ENCODE measurements around the gene DYNC1I1.

Gene DYNC1I1

DNA sequence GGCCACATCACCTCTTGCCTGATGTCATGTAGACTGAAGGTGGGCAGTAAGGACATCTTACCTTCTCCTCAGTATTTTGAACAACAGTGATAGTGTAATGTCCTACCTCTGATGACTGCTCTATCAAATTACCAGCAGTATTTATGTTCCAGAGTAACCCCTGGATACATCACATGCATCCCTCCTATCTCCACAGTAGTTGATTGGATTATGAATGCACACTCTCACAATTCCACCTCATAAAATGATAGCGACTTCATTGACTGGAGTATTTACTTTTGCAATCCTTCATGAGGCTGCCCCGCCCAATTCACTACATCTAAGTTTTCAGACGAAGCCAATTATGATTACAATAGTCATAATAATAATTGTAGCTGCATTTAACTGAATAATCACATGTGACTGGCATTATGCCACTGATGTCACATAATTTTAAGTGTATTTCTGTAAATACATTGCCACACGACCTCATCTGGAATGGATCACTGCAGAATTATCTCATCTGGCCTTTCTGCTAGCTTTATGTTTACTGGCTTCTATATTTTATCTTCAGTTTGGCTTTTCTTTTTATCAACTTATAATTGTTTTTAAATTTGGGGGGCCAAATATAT lies 280.6 kb downstream of the DYNC1I1 start:
- Histone ChIP-seq H3K9ac (ENCODE audit: low read depth in 1 of 2, low read length in 2 of 2) (no peak overlapping the region), H3K4me1 (ENCODE audit: control insufficient read depth in 1 of 2, insufficient read depth in 2 of 2, low read length in 2 of 2) (no peaks in the 10 kb centered on the region), H3K36me3 (ENCODE audit: control insufficient read depth in 1 of 2, insufficient read depth in 2 of 2, low read length in 2 of 2) (no peaks in the 10 kb centered on the region), H3K27me3 (ENCODE audit: control insufficient read depth in 1 of 2, insufficient read depth in 2 of 2, low read length in 2 of 2) (no peaks in the 10 kb centered on the region), H3K27ac (ENCODE audit: low read depth, low read length) (no peak overlapping the region), H3K9me3 (ENCODE audit: control insufficient read depth in 1 of 2, low read length in 2 of 2) (no peaks in the 10 kb centered on the region), H3K4me3 (ENCODE audit: low read depth in 1 of 2, low read length in 2 of 2) (no peak overlapping the region)

DNA sequence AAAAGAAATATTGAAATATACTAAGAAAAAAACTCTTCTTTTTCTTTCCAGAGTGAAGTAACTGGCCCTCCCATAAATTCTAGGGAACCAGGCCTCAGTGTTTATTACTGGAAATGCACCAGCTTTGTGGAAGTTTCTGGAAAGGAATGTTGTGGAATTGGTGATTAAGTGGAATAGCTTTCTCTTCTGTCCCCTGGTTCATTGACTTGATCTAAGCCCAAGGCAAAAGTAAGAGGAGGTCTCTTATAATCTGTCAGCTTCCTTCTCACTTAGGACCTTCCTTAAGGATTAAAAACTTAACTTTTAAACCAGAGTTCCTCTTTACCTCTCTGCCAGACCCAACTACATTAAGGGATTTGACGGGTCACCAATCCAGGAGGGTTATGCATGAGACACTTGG lies 283.4 kb downstream of the DYNC1I1 start:
- Histone ChIP-seq H3K27ac (ENCODE audit: low read depth, low read length) (no peak overlapping the region), H3K36me3 (ENCODE audit: control insufficient read depth in 1 of 2, insufficient read depth in 2 of 2, low read length in 2 of 2) (no peaks in the 10 kb centered on the region), H3K4me3 (ENCODE audit: low read depth in 1 of 2, low read length in 2 of 2) (no peak overlapping the region), H3K4me1 (ENCODE audit: control insufficient read depth in 1 of 2, insufficient read depth in 2 of 2, low read length in 2 of 2) (no peaks in the 10 kb centered on the region), H3K9me3 (ENCODE audit: control insufficient read depth in 1 of 2, low read length in 2 of 2) (no peaks in the 10 kb centered on the region), H3K9ac (ENCODE audit: low read depth in 1 of 2, low read length in 2 of 2) (no peak overlapping the region), H3K27me3 (ENCODE audit: control insufficient read depth in 1 of 2, insufficient read depth in 2 of 2, low read length in 2 of 2) (no peaks in the 10 kb centered on the region)

DNA sequence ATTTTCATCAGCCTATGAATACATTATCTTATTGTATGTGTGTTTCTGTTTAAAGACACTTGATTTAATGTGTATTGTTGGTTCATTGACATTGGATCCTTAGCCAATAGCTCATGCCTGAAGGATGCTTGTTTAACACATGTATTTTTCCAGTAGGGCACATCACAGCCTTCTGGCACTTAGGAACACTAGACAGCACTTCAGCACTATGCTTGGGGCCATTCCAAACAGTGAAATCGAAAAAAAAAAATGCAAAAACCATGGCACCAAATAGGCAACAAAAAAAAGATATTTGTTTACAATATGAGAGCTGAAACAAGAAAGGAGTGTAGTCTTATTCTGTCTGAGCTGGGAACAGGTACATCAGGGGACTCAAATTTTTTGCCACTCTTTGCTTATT lies 286.7 kb downstream of the DYNC1I1 start:
- Histone ChIP-seq H3K9ac (ENCODE audit: low read depth in 1 of 2, low read length in 2 of 2) (no peak overlapping the region), H3K27me3 (ENCODE audit: control insufficient read depth in 1 of 2, insufficient read depth in 2 of 2, low read length in 2 of 2) (no peaks in the 10 kb centered on the region), H3K9me3 (ENCODE audit: control insufficient read depth in 1 of 2, low read length in 2 of 2) (no peaks in the 10 kb centered on the region), H3K36me3 (ENCODE audit: control insufficient read depth in 1 of 2, insufficient read depth in 2 of 2, low read length in 2 of 2) (no peaks in the 10 kb centered on the region), H3K4me1 (ENCODE audit: control insufficient read depth in 1 of 2, insufficient read depth in 2 of 2, low read length in 2 of 2) (no peaks in the 10 kb centered on the region), H3K4me3 (ENCODE audit: low read depth in 1 of 2, low read length in 2 of 2) (no peak overlapping the region), H3K27ac (ENCODE audit: low read depth, low read length) (no peak overlapping the region)

DNA sequence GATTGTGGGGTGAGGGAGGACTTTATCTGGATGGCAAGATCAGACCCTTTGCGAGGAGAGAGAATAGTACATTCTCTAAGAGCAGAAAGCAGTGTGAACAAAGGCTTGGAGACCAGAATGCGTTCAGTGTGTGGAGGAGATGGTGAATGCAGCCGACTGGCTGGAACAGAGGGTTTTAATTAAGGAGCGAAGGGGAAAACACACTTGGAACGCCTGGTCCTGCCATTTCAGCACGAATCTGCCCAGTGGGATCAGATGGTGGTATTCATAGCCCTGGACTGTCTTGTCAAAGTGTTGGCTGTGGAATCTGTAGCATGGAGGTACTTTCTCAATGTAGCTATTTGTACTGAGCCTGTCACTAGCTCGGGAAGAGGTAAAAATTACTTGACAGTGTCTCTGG lies 288.7 kb downstream of the DYNC1I1 start:
- H3K4me3 ChIP-seq (ENCODE audit: low read depth in 1 of 2, low read length in 2 of 2), result no peak overlapping the region
- H3K36me3 ChIP-seq (ENCODE audit: control insufficient read depth in 1 of 2, insufficient read depth in 2 of 2, low read length in 2 of 2), result no peaks in the 10 kb centered on the region
- no peak overlapping the region for H3K27ac ChIP-seq (ENCODE audit: low read depth, low read length)
- H3K4me1 ChIP-seq (ENCODE audit: control insufficient read depth in 1 of 2, insufficient read depth in 2 of 2, low read length in 2 of 2), result no peaks in the 10 kb centered on the region
- no peaks in the 10 kb centered on the region for H3K9me3 ChIP-seq (ENCODE audit: control insufficient read depth in 1 of 2, low read length in 2 of 2)
- H3K27me3 ChIP-seq (ENCODE audit: control insufficient read depth in 1 of 2, insufficient read depth in 2 of 2, low read length in 2 of 2), result no peaks in the 10 kb centered on the region
- H3K9ac ChIP-seq (ENCODE audit: low read depth in 1 of 2, low read length in 2 of 2), result no peak overlapping the region

DNA sequence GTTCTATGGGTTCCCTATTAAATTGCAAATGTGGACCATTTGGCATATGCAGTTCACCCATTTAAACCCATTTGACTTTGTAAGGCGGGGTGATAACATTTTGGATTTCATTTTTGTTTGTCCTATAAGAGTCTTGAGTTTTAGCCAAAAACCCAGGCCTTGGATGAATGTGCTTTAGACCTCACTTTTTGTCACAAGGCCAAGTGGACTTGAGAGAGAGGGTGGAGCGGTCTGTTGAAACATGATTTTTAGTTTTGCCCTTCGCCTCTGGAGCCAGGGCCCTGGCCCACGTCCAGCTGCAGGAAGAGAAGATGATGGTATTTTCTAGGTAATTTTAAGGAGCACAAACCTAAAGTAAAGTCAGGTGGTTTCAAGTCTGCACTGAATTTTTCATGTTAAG lies 289.5 kb downstream of the DYNC1I1 start:
- H3K36me3 ChIP-seq (ENCODE audit: control insufficient read depth in 1 of 2, insufficient read depth in 2 of 2, low read length in 2 of 2), result no peaks in the 10 kb centered on the region
- H3K9me3 ChIP-seq (ENCODE audit: control insufficient read depth in 1 of 2, low read length in 2 of 2), result no peaks in the 10 kb centered on the region
- no peaks in the 10 kb centered on the region for H3K4me1 ChIP-seq (ENCODE audit: control insufficient read depth in 1 of 2, insufficient read depth in 2 of 2, low read length in 2 of 2)
- no peak overlapping the region for H3K27ac ChIP-seq (ENCODE audit: low read depth, low read length)
- H3K9ac ChIP-seq (ENCODE audit: low read depth in 1 of 2, low read length in 2 of 2), result no peak overlapping the region
- no peak overlapping the region for H3K4me3 ChIP-seq (ENCODE audit: low read depth in 1 of 2, low read length in 2 of 2)
- no peaks in the 10 kb centered on the region for H3K27me3 ChIP-seq (ENCODE audit: control insufficient read depth in 1 of 2, insufficient read depth in 2 of 2, low read length in 2 of 2)

DNA sequence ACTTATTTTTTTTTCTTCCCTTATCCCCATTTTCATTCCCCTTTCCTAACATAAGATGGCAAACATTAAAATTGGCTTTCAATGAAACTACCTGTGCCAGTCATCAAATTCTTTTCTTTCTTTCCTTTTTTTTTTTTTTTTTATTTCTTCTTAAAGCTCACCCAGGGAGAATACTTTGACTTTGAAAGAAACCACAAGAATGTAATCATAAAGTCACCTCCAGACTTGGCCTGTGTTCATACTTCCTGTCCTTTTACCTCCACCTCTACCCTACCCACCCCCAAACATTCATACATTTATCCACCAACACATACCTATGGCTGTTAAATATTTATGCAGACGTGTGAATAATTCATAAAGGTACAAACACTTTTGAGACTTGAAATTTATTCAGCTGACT lies 295.0 kb downstream of the DYNC1I1 start:
- no peak overlapping the region for H3K9ac ChIP-seq (ENCODE audit: low read depth in 1 of 2, low read length in 2 of 2)
- H3K27me3 ChIP-seq (ENCODE audit: control insufficient read depth in 1 of 2, insufficient read depth in 2 of 2, low read length in 2 of 2), result no peaks in the 10 kb centered on the region
- no peak overlapping the region for H3K4me3 ChIP-seq (ENCODE audit: low read depth in 1 of 2, low read length in 2 of 2)
- H3K4me1 ChIP-seq (ENCODE audit: control insufficient read depth in 1 of 2, insufficient read depth in 2 of 2, low read length in 2 of 2), result no peaks in the 10 kb centered on the region
- no peaks in the 10 kb centered on the region for H3K9me3 ChIP-seq (ENCODE audit: control insufficient read depth in 1 of 2, low read length in 2 of 2)
- H3K27ac ChIP-seq (ENCODE audit: low read depth, low read length), result no peak overlapping the region
- no peaks in the 10 kb centered on the region for H3K36me3 ChIP-seq (ENCODE audit: control insufficient read depth in 1 of 2, insufficient read depth in 2 of 2, low read length in 2 of 2)

DNA sequence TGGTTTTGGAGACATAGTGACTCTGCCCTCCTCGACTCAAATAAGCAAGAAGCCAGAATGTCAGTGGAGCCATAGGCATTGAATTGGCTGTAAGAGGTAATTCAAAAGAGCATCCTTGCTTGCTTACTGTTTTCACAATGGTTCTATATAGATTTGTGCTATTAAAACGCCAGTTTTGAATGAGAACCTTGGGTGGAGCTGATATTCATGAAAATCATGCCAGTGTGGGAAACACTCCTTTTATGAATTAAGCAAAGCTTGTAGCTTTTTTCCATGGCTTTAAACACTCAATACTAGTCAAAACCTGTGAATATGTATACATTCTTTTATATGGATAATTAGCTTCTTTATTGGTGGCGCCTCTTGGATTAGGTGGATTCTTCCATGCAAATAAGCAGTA lies 297.0 kb downstream of the DYNC1I1 start:
- Histone ChIP-seq H3K36me3 (ENCODE audit: control insufficient read depth in 1 of 2, insufficient read depth in 2 of 2, low read length in 2 of 2) (no peaks in the 10 kb centered on the region), H3K27ac (ENCODE audit: low read depth, low read length) (no peak overlapping the region), H3K9ac (ENCODE audit: low read depth in 1 of 2, low read length in 2 of 2) (no peak overlapping the region), H3K4me1 (ENCODE audit: control insufficient read depth in 1 of 2, insufficient read depth in 2 of 2, low read length in 2 of 2) (no peaks in the 10 kb centered on the region), H3K4me3 (ENCODE audit: low read depth in 1 of 2, low read length in 2 of 2) (no peak overlapping the region), H3K9me3 (ENCODE audit: control insufficient read depth in 1 of 2, low read length in 2 of 2) (no peaks in the 10 kb centered on the region), H3K27me3 (ENCODE audit: control insufficient read depth in 1 of 2, insufficient read depth in 2 of 2, low read length in 2 of 2) (no peaks in the 10 kb centered on the region)

DNA sequence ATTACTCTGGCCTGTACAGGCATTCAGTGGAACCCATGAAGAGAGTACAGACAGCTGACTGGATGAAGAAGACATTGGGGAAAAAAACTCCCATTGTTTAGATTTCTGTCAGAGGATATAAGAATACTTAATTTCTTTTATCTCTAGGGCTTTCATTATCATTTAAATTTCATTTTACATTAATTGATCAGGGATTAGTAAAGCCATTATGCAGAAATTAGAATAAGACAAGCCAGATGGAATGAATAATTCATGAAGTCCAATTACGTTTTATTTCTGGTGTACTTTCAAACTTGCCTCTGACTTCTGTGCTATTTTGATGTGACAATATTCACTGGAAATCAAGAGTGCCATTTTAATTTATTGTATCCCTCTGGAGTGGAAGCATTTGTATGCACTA lies 302.5 kb downstream of the DYNC1I1 start:
- H3K4me3 ChIP-seq (ENCODE audit: low read depth in 1 of 2, low read length in 2 of 2), result no peak overlapping the region
- peaks cover 0 to 6% of the 10 kb centered on the region in 2 donors for H3K4me1 ChIP-seq (ENCODE audit: control insufficient read depth in 1 of 2, insufficient read depth in 2 of 2, low read length in 2 of 2)
- H3K9ac ChIP-seq (ENCODE audit: low read depth in 1 of 2, low read length in 2 of 2), result no peak overlapping the region

DNA sequence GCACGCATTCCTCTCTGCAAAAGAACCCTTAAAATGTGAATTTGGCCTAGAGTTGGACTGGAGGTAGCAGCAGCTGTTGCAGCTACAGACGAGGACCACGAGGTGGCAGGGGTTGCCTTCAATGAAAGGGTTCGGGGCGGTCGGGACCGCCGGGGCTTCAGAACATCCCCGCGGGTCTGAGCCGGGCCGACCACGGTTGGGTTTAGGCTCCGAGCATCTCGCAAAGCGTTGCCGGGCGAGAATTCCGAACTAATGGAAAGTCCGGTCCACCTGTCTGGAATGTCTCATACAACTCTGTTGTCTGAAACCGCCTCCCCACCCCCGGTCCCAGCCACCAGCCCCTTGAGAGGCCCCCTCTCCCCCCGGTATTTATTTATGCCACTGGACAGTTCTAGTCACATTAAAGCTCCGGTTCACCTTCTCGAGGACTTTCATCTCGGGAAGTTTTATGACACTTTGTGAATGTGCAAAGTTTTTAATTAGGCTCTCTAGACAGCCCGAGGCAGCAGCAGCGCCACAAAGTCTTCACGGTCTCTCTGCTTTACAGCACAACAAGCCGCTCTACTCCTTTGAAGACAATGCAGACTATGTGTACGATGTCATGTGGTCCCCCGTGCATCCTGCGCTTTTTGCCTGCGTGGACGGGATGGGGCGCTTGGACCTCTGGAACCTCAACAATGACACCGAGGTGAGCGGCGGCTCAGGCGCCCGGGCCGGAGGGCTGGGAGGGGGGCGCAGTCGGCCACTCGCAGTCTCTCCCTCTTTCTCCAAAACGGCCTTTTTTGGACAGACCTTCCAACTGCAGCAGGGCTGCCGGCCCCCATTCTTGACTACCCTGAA lies 303.4 kb downstream of the DYNC1I1 start:
- Histone ChIP-seq H3K27ac (ENCODE audit: low read depth, low read length) (no peak overlapping the region), H3K9ac (ENCODE audit: low read depth in 1 of 2, low read length in 2 of 2) (peak overlapping the region in 1 of 2 donors; percentile 22)

More for the DNA sequence above, 302.5 kb downstream of the DYNC1I1 start:
- Histone ChIP-seq H3K36me3 (ENCODE audit: control insufficient read depth in 1 of 2, insufficient read depth in 2 of 2, low read length in 2 of 2) (no peaks in the 10 kb centered on the region), H3K27me3 (ENCODE audit: control insufficient read depth in 1 of 2, insufficient read depth in 2 of 2, low read length in 2 of 2) (peaks cover 6 to 12% of the 10 kb centered on the region in 2 donors), H3K27ac (ENCODE audit: low read depth, low read length) (no peak overlapping the region), H3K9me3 (ENCODE audit: control insufficient read depth in 1 of 2, low read length in 2 of 2) (no peaks in the 10 kb centered on the region)

DNA sequence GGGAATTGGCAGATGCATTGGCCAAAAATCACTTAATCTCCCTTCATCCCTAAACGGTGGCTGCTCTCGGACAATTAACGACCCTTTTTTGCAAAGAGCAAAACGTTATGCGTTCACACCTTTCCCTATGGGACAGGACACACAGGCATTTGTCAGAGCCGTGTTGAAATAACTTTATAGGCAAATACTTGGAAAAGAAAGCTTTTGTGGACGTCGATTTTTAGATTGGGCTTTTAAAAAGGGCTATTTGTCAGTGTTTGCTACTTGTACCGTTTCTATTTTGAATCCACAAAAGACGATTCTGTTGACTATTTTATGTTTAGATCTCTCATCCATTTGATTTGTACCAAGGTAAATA lies 304.0 kb downstream of the DYNC1I1 start:
- H3K36me3 ChIP-seq (ENCODE audit: control insufficient read depth in 1 of 2, insufficient read depth in 2 of 2, low read length in 2 of 2), result no peaks in the 10 kb centered on the region
- peak overlapping the region in 1 of 2 donors; percentile 22 for H3K9ac ChIP-seq (ENCODE audit: low read depth in 1 of 2, low read length in 2 of 2)
- peaks cover 6 to 12% of the 10 kb centered on the region in 2 donors for H3K27me3 ChIP-seq (ENCODE audit: control insufficient read depth in 1 of 2, insufficient read depth in 2 of 2, low read length in 2 of 2)
- no peaks in the 10 kb centered on the region for H3K9me3 ChIP-seq (ENCODE audit: control insufficient read depth in 1 of 2, low read length in 2 of 2)
- H3K27ac ChIP-seq (ENCODE audit: low read depth, low read length), result no peak overlapping the region
- peak overlapping the region; percentile 57 to 62 for H3K4me3 ChIP-seq (ENCODE audit: low read depth in 1 of 2, low read length in 2 of 2)
- peaks cover 0 to 6% of the 10 kb centered on the region in 2 donors for H3K4me1 ChIP-seq (ENCODE audit: control insufficient read depth in 1 of 2, insufficient read depth in 2 of 2, low read length in 2 of 2)

More for the DNA sequence above, 303.4 kb downstream of the DYNC1I1 start:
- Histone ChIP-seq H3K9me3 (ENCODE audit: control insufficient read depth in 1 of 2, low read length in 2 of 2) (no peaks in the 10 kb centered on the region), H3K4me1 (ENCODE audit: control insufficient read depth in 1 of 2, insufficient read depth in 2 of 2, low read length in 2 of 2) (peaks cover 0 to 6% of the 10 kb centered on the region in 2 donors), H3K4me3 (ENCODE audit: low read depth in 1 of 2, low read length in 2 of 2) (peak overlapping the region; percentile 57 to 62), H3K27me3 (ENCODE audit: control insufficient read depth in 1 of 2, insufficient read depth in 2 of 2, low read length in 2 of 2) (peaks cover 6 to 12% of the 10 kb centered on the region in 2 donors), H3K36me3 (ENCODE audit: control insufficient read depth in 1 of 2, insufficient read depth in 2 of 2, low read length in 2 of 2) (no peaks in the 10 kb centered on the region)
